OCI-LY1 (cell line): ENCODE results near the gene CHRNG.

Source experiments
- H2AFZ ChIP-seq: fragments of 200-600 bp; sonication (generic), shearing (Covaris generic); 2 replicates; pipeline ENCODE4 v1.6.0; 2014; ENCODE audit warnings: antibody characterized with exemption, mild to moderate bottlenecking, low read length
- H3F3A ChIP-seq: fragments of 200-600 bp; sonication (generic), shearing (Covaris generic); 2 replicates; pipeline ENCODE4 v1.6.0; 2014; ENCODE audit warnings: mild to moderate bottlenecking, antibody characterized with exemption, low read length, moderate library complexity; ENCODE audit not compliant: insufficient read depth
- H3K27ac ChIP-seq: fragments of 200-600 bp; sonication (generic); 2 replicates; pipeline ENCODE4 v1.5.1; 2014; ENCODE audit warnings: low read length, mixed run types, mild to moderate bottlenecking, low read depth; ENCODE audit not compliant: poor library complexity, severe bottlenecking
- H3K27me3 ChIP-seq: fragments of 200-600 bp; sonication (generic); 2 replicates; pipeline ENCODE4 v1.6.0; 2014; ENCODE audit warnings: antibody characterized with exemption, mild to moderate bottlenecking, low read length, moderate library complexity; ENCODE audit not compliant: insufficient read depth
- H3K36me3 ChIP-seq: fragments of 200-600 bp; sonication (generic); 2 replicates; pipeline ENCODE4 v1.6.1; 2014; ENCODE audit warnings: mild to moderate bottlenecking, antibody characterized with exemption, low read length, moderate library complexity, mixed read lengths; ENCODE audit not compliant: insufficient read depth
- H3K4me1 ChIP-seq: fragments of 200-600 bp; sonication (generic); 2 replicates; pipeline ENCODE4 v1.5.1; 2014; ENCODE audit warnings: mild to moderate bottlenecking, low read length, moderate library complexity; ENCODE audit not compliant: insufficient read depth, severe bottlenecking
- H3K4me2 ChIP-seq: fragments of 200-600 bp; sonication (generic), shearing (Covaris generic); 2 replicates; pipeline ENCODE4 v1.6.1; 2014; ENCODE audit warnings: low read length
- H3K4me3 ChIP-seq: fragments of 200-600 bp; sonication (generic); 2 replicates; pipeline ENCODE4 v1.5.1; 2014; ENCODE audit warnings: low read length, low read depth, mild to moderate bottlenecking, mixed read lengths; ENCODE audit not compliant: poor library complexity, severe bottlenecking
- H3K79me2 ChIP-seq: fragments of 200-600 bp; shearing (Covaris generic); 2 replicates; pipeline ENCODE4 v1.6.1; 2016; ENCODE audit warnings: mixed run types, low read length, mixed read lengths; ENCODE audit not compliant: insufficient read depth
- H3K9ac ChIP-seq: fragments of 200-600 bp; sonication (generic), shearing (Covaris generic); 2 replicates; pipeline ENCODE4 v1.6.1; 2014; ENCODE audit warnings: mild to moderate bottlenecking, low read length, mixed read lengths
- H3K9me2 ChIP-seq: fragments of 200-600 bp; sonication (generic), shearing (Covaris generic); 2 replicates; pipeline ENCODE4 v1.6.1; 2014; ENCODE audit warnings: low read depth, mild to moderate bottlenecking, low read length, mixed read lengths
- H3K9me3 ChIP-seq: fragments of 200-600 bp; shearing (Covaris generic); 2 replicates; pipeline ENCODE4 v1.6.1; 2014; ENCODE audit warnings: low read length, mixed read lengths
- H4K20me1 ChIP-seq: fragments of 200-600 bp; sonication (generic), shearing (Covaris generic); 2 replicates; pipeline ENCODE4 v1.6.0; 2016; ENCODE audit warnings: mild to moderate bottlenecking, low read length; ENCODE audit not compliant: insufficient read depth
- CTCF ChIP-seq: fragments of 200-600 bp; sonication (generic), shearing (Covaris generic); IDR thresholded peaks from 2 replicates; pipeline ENCODE4 v1.5.1; 2017; ENCODE audit warnings: mild to moderate bottlenecking, antibody characterized with exemption, low read length, moderate library complexity, mixed read lengths
- EZH2 ChIP-seq: fragments of 200-600 bp; sonication (generic), shearing (Covaris generic); IDR thresholded peaks from 2 replicates; pipeline ENCODE4 v1.8.0; 2017; ENCODE audit warnings: borderline replicate concordance, mixed run types, mild to moderate bottlenecking, antibody characterized with exemption, low read length, moderate library complexity, mixed read lengths

CHRNG gene

GRCh38 chr2:232492236-232492848, 47.1 kb upstream of the CHRNG start:
- Histone ChIP-seq H3K4me2 (no peak overlapping the region), H2AFZ (no peak overlapping the region), H3K27ac (no peak overlapping the region), H3K36me3 (no peaks in the 10 kb centered on the region), H3K4me3 (no peak overlapping the region), H3F3A (no peaks in the 10 kb centered on the region), H3K9me2 (no peaks in the 10 kb centered on the region), H3K9me3 (no peaks in the 10 kb centered on the region), H3K4me1 (no peaks in the 10 kb centered on the region), H3K79me2 (no peaks in the 10 kb centered on the region), H3K9ac (no peak overlapping the region), H3K27me3 (no peaks in the 10 kb centered on the region; the same call in 1 of the 2 replicates), H4K20me1 (no peaks in the 10 kb centered on the region)
- TF ChIP-seq EZH2 (no peak), CTCF (no peak)

DNA sequence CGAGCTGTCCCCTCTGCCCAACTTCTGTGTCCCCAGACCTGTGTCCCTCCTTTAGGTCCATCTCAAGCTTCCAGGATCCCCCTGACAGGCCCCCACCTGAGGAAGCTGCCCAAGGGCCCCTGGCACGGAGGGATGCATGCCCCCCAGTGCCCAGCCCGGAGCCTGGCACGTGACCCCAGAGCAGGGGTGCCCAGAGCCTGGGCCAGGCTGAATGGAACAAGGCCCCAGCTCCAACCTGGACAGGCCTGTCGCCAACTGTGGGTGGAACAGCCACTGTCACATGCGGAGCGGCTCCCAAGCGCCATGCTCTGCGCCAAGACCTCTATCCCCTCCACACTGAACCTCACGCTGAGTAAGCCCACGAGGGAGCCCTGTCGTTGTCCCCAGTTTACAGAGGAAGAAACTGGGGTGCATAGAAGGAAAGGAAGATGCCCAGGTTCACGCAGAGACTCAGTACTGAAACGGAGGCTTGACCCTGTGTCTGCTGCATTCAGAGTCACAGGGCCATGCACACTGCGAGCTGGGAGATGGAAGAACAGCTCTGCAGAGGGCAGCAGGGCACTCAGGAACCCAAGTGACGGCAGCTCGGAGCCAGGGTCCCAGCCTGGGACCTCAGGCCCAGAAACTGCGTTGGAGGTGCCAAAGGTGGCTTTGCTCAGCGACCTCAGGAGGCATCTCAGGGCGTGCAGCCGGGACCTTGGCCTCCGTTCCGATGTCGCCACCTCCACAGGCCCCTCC, 46.4 kb upstream of the CHRNG start:
- H3K4me1 ChIP-seq, result no peaks in the 10 kb centered on the region
- no peak overlapping the region for H3K4me3 ChIP-seq
- no peak overlapping the region for H3K27ac ChIP-seq
- H3K27me3 ChIP-seq, result no peaks in the 10 kb centered on the region; the same call in 1 of the 2 replicates
- H3F3A ChIP-seq, result no peaks in the 10 kb centered on the region
- no peaks in the 10 kb centered on the region for H3K36me3 ChIP-seq
- no peak for TF ChIP-seq CTCF
- no peak for TF ChIP-seq EZH2
- no peak overlapping the region for H2AFZ ChIP-seq
- no peaks in the 10 kb centered on the region for H3K9me2 ChIP-seq
- H3K79me2 ChIP-seq, result no peaks in the 10 kb centered on the region
- H3K9me3 ChIP-seq, result no peaks in the 10 kb centered on the region
- no peak overlapping the region for H3K4me2 ChIP-seq
- H3K9ac ChIP-seq, result no peak overlapping the region
- no peaks in the 10 kb centered on the region for H4K20me1 ChIP-seq

DNA sequence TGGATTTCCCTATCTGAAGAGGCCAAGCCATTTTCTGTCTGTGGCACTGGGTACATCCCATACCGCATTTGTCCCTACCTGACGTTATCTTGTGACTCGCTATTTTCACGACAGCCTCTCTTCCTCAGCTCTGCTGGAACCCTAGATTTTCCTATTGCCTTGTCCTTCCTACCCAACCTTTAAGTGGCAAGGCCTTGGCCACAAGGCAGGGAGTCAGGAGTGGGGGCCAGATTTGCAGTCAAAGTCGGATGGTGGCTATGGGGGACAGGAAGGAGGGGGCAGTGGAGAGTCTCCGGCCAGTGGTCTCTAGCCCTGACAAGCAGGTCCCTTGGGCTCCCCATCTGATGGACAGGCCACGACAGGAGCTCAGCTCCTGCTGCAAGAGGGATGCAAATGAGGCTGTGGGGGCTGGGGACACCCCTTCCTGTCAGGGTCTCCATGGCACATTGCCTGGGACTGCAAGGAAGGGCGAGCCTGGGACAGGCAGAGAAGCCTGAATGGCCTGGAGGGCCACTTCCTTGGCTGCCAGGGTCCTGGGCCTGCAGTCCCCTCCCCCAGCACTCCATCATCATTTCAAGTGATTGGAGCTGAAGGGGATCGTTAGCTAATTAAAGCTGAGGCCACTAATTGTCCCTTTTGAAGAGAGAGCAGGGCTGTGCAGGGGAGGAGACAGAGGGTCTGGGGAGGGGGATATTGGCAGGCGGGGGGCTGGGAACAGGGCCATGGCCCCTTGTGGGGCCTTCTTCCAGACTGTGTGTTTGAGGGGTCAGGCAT, 45.6 kb upstream of the CHRNG start:
- Histone ChIP-seq H3K4me3 (no peak overlapping the region), H3K4me2 (no peak overlapping the region), H3K9me2 (no peaks in the 10 kb centered on the region), H3F3A (no peaks in the 10 kb centered on the region), H3K27me3 (no peaks in the 10 kb centered on the region; the same call in none of the 2 replicates), H3K36me3 (no peaks in the 10 kb centered on the region), H3K79me2 (no peaks in the 10 kb centered on the region), H2AFZ (no peak overlapping the region), H3K9ac (no peak overlapping the region), H3K9me3 (no peaks in the 10 kb centered on the region), H3K4me1 (no peaks in the 10 kb centered on the region), H3K27ac (no peak overlapping the region), H4K20me1 (no peaks in the 10 kb centered on the region)
- TF ChIP-seq CTCF (no peak), EZH2 (no peak)
